Measurements from ENCODE around the gene DCST2.
A peak's percentile ranks its signal among the peaks of the same experiment; 100 is the strongest.

The DCST2 gene

GRCh38 chr1:155060736-155061135, 27.2 kb upstream of the DCST2 start:
- no peak overlapping the region for H3K27ac ChIP-seq (ENCODE audit: insufficient read depth, low read depth, low read length, poor library complexity, severe bottlenecking)
- H3K4me3 ChIP-seq (ENCODE audit: insufficient read depth, low read depth, low read length): no peak overlapping the region
- H3K36me3 ChIP-seq (ENCODE audit: control insufficient read depth, insufficient read depth, low read length): no peaks in the 10 kb centered on the region
- no peaks in the 10 kb centered on the region for H3K9me3 ChIP-seq (ENCODE audit: control insufficient read depth, low read length)
- peaks cover 28% of the 10 kb centered on the region for H3K4me1 ChIP-seq (ENCODE audit: control insufficient read depth, insufficient read depth, low read length)
- H3K27me3 ChIP-seq (ENCODE audit: control insufficient read depth, insufficient read depth, low read length, poor library complexity, severe bottlenecking): peaks cover 19% of the 10 kb centered on the region
- WGBS, 2 experiments: 89 to 92% methylated on average over 8 of the region's 8 CpGs

- Histone ChIP-seq H3K36me3 (ENCODE audit: control insufficient read depth, insufficient read depth, low read length) (no peaks in the 10 kb centered on the region), H3K27ac (ENCODE audit: insufficient read depth, low read depth, low read length, poor library complexity, severe bottlenecking) (no peak overlapping the region), H3K27me3 (ENCODE audit: control insufficient read depth, insufficient read depth, low read length, poor library complexity, severe bottlenecking) (peaks cover 19% of the 10 kb centered on the region), H3K9me3 (ENCODE audit: control insufficient read depth, low read length) (no peaks in the 10 kb centered on the region), H3K4me3 (ENCODE audit: insufficient read depth, low read depth, low read length) (no peak overlapping the region), H3K4me1 (ENCODE audit: control insufficient read depth, insufficient read depth, low read length) (peaks cover 10% of the 10 kb centered on the region)
- 95 to 96% methylated on average over 13 of the region's 13 CpGs for WGBS, 2 experiments
Observed at GRCh38 chr1:155057788-155058211, 24.2 kb upstream of the DCST2 start.

DNA sequence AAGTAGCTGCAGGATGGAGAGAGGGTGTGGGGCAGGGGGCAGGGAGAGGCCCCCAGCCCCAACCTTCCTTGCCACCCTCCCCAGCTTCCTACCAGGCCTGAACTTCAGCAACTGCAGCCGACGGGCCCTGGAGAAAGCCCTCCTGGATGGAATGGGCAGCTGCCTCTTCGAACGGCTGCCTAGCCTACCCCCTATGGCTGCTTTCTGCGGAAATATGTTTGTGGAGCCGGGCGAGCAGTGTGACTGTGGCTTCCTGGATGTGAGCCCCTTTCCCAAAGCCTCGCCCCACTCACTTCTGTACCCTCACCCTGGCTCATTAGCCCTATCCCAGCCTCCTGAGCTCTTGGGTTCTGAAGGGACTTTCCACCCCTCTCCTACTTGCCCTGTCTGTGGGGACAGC, 23.5 kb upstream of the DCST2 start:
- H3K27ac ChIP-seq (ENCODE audit: insufficient read depth, low read depth, low read length, poor library complexity, severe bottlenecking): no peak overlapping the region
- H3K36me3 ChIP-seq (ENCODE audit: control insufficient read depth, insufficient read depth, low read length): no peaks in the 10 kb centered on the region
- peaks cover 16% of the 10 kb centered on the region for H3K4me1 ChIP-seq (ENCODE audit: control insufficient read depth, insufficient read depth, low read length)
- WGBS, 2 experiments: 94% methylated on average over 8 of the region's 8 CpGs
- no peak overlapping the region for H3K4me3 ChIP-seq (ENCODE audit: insufficient read depth, low read depth, low read length)
- H3K27me3 ChIP-seq (ENCODE audit: control insufficient read depth, insufficient read depth, low read length, poor library complexity, severe bottlenecking): peaks cover 19% of the 10 kb centered on the region
- no peaks in the 10 kb centered on the region for H3K9me3 ChIP-seq (ENCODE audit: control insufficient read depth, low read length)

DNA sequence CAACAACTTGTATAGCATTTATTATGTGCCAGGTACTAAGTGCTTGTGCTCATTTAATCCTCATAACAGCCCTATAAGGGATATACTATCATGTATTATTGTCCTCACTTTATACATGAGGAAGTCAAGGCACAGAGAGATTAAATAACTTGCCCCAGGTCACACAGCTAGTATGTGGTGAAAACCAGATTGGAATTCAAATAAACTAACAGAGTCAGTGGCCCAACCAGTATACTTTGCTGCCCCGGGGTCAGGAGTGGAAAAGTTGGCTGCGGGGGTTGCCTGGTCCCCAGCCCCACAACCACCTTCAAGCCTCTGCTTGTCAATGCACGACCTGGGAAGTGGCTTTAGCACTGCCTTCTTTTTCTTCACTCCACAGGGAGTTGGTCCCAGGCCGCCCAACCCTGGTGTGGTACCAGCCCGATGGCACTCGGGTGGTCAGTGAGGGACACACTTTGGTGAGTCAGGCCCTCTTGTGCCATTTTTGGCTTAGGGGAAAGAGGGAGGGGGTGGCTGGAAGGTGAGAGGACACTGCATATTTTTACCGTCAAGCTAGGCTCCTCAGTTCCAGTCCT, 20.0 kb upstream of the DCST2 start:
- H3K4me3 ChIP-seq (ENCODE audit: insufficient read depth, low read depth, low read length): no peak overlapping the region
- 92 to 93% methylated on average over 7 of the region's 7 CpGs for WGBS, 2 experiments
- H3K36me3 ChIP-seq (ENCODE audit: control insufficient read depth, insufficient read depth, low read length): no peaks in the 10 kb centered on the region
- H3K27me3 ChIP-seq (ENCODE audit: control insufficient read depth, insufficient read depth, low read length, poor library complexity, severe bottlenecking): peaks cover 22% of the 10 kb centered on the region
- H3K4me1 ChIP-seq (ENCODE audit: control insufficient read depth, insufficient read depth, low read length): peaks cover 15% of the 10 kb centered on the region
- no peaks in the 10 kb centered on the region for H3K9me3 ChIP-seq (ENCODE audit: control insufficient read depth, low read length)
- H3K27ac ChIP-seq (ENCODE audit: insufficient read depth, low read depth, low read length, poor library complexity, severe bottlenecking): no peak overlapping the region

DNA sequence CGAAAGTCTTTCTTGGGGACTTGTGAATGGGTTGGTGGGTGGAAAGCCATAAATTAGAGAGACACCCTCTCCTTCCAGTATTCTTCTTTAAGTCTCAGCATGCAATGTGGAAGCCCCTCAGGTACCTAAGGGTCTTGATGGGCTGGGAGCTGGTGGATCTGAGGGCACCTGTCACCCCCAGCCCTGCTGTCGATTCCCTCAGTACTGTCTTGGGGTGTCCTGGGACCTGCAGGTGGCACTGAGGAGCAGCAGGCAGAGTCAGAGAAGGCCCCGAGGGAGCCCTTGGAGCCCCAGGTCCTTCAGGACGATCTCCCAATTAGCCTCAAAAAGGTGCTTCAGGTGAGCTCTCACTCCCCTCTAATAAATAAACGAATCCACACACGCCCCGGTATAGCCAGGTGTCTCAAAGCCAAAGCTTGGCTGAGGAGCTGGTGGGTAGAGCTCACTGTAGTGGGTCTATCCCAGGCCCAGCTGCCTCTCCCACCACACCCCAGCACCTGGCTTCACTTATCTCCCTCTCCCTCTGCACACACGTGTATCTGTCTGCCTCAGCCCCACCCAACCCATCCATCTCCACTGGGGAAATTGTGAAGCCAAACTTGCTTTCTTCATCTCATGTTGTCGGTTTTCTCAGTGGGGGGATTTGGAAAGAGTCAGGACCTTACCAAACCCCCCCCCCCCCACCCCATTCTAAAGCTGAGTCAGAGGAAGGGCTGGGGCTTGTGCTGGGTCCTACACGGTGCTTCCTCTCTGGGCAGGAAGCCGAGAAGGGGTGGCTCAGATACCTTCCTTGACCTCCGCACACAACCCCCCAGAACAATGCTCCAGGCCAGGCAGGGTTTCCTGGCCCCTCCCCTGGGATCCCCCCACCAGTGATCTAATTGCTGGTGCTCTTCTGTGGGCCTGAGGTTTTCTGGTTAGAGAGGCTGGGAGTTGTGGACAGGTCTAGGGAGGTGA, 19.1 kb upstream of the DCST2 start:
- peak overlapping the region; percentile 74 for H3K4me3 ChIP-seq (ENCODE audit: insufficient read depth, low read depth, low read length)
- no peaks in the 10 kb centered on the region for H3K9me3 ChIP-seq (ENCODE audit: control insufficient read depth, low read length)
- H3K36me3 ChIP-seq (ENCODE audit: control insufficient read depth, insufficient read depth, low read length): no peaks in the 10 kb centered on the region
- no peak overlapping the region for H3K27ac ChIP-seq (ENCODE audit: insufficient read depth, low read depth, low read length, poor library complexity, severe bottlenecking)
- WGBS, 2 experiments: 68 to 70% methylated on average over 11 to 12 of the region's 12 CpGs
- H3K27me3 ChIP-seq (ENCODE audit: control insufficient read depth, insufficient read depth, low read length, poor library complexity, severe bottlenecking): peaks cover 22% of the 10 kb centered on the region
- H3K4me1 ChIP-seq (ENCODE audit: control insufficient read depth, insufficient read depth, low read length): peaks cover 19% of the 10 kb centered on the region

GRCh38 chr1:155051777-155052398, 18.3 kb upstream of the DCST2 start:
- H3K4me3 ChIP-seq (ENCODE audit: insufficient read depth, low read depth, low read length): peak overlapping the region; percentile 74
- no peaks in the 10 kb centered on the region for H3K36me3 ChIP-seq (ENCODE audit: control insufficient read depth, insufficient read depth, low read length)
- peaks cover 25% of the 10 kb centered on the region for H3K4me1 ChIP-seq (ENCODE audit: control insufficient read depth, insufficient read depth, low read length)
- no peak overlapping the region for H3K27ac ChIP-seq (ENCODE audit: insufficient read depth, low read depth, low read length, poor library complexity, severe bottlenecking)
- H3K27me3 ChIP-seq (ENCODE audit: control insufficient read depth, insufficient read depth, low read length, poor library complexity, severe bottlenecking): peaks cover 22% of the 10 kb centered on the region
- 6% methylated on average over 27 of the region's 27 CpGs for WGBS, 2 experiments
- H3K9me3 ChIP-seq (ENCODE audit: control insufficient read depth, low read length): no peaks in the 10 kb centered on the region

DNA sequence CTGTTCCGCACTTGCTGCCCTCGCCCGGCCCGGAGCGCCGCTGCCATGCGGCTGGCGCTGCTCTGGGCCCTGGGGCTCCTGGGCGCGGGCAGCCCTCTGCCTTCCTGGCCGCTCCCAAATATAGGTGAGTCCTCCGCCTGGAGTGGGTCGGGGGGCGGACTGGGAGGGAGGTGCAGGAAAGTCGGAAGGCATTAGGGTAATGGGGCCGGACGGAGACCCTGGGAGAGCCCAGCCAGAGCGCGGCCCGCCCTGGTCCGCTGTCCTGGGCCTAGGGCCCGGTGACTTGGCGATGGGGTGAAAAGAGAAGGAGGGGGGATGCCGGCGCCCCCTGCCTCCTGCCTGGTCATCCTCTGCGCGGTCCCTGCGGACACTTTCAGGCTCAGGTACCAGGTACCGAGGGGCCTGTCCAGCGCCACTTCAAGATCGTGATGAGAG, 17.8 kb upstream of the DCST2 start:
- peak overlapping the region; percentile 74 for H3K4me3 ChIP-seq (ENCODE audit: insufficient read depth, low read depth, low read length)
- H3K4me1 ChIP-seq (ENCODE audit: control insufficient read depth, insufficient read depth, low read length): peaks cover 25% of the 10 kb centered on the region
- H3K27me3 ChIP-seq (ENCODE audit: control insufficient read depth, insufficient read depth, low read length, poor library complexity, severe bottlenecking): peaks cover 22% of the 10 kb centered on the region
- no peak overlapping the region for H3K27ac ChIP-seq (ENCODE audit: insufficient read depth, low read depth, low read length, poor library complexity, severe bottlenecking)
- H3K36me3 ChIP-seq (ENCODE audit: control insufficient read depth, insufficient read depth, low read length): no peaks in the 10 kb centered on the region
- 1% methylated on average over 31 of the region's 31 CpGs for WGBS, 2 experiments
- H3K9me3 ChIP-seq (ENCODE audit: control insufficient read depth, low read length): no peaks in the 10 kb centered on the region

DNA sequence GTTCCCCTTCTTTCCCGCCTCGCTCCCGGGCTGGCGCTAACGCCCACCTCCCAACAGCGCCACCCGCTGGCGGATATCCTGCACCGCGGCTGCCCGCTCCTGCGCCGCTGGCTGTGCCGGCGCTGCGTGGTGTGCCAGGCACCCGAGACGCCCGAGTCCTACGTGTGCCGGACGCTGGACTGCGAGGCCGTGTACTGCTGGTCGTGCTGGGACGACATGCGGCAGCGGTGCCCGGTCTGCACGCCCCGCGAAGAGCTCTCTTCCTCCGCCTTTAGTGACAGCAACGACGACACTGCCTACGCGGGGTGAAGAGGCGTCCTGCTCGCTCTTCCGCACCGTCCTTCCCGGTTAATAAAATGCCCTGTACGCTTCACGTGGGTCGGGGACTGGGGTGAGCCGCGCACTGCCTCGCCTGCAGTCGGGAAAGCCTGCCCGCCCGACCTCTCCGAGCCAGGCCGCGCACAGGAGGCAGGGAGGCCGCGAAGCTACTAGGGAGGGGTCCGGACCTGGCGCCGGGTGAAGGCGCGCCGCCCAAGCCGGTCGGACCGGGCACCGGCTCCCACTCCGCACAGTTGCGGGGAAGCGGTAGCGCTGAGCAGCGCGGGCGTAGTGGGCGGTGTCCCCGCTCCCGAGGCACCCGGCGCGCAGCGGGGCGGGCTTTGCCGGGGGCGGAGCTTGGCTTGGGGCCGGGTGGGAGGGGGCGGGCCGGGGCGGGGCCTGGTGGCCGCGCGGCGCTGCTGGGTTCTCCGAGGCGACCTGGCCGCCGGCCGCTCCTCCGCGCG, 17.2 kb upstream of the DCST2 start, which contains the start of gene ADAM15:
Gene ADAM15 (plus strand): TSS at position 757 of the 782 bp plus-strand sequence. CDS start 71 bp downstream, outside the sequence.
- peaks cover 25% of the 10 kb centered on the region for H3K4me1 ChIP-seq (ENCODE audit: control insufficient read depth, insufficient read depth, low read length)

DNA sequence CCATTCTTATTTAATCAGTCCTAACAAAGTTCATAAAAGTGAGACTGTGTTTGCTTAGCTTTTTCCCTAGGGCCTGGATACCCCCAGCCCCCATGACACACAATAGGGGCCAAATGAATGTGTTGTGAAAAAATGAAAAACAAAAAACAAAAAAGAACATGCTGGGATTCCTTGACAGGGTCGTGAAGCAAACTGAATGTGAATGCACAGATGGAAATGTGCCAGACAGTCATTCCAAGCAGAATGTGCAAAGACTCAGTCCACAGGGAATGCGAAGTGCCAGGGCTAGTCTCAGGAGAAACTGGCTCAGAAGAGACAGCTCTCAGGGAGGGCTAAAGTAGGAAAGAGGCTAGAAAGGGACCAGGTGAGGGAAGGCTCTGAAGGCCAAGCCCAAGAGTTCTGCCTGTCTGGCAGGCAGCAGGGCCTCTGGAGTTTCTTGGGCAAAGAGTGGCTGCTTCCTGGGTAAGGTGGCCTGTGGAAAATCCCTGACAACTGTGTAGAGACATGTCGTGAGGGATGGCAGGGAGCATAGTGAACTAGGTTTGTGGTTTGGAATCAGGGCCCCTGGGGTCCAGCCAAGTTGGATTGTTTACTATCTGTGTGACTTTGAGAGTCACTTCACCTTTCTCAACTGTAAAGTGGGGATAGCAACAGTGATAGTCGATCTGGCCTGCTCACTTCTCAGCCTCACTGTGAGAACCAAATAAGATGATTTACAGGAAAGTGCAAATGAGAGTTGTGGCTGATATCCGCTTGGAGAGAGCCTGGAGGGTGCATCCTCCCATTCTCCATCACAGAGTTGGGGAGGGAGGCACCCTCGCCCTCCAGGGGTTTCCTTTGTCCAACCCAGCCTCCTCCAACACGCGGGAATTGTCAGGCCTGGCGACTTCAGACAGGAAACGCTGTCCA, 16.3 kb upstream of the DCST2 start:
- Histone ChIP-seq H3K27me3 (ENCODE audit: control insufficient read depth, insufficient read depth, low read length, poor library complexity, severe bottlenecking) (peaks cover 22% of the 10 kb centered on the region), H3K4me3 (ENCODE audit: insufficient read depth, low read depth, low read length) (peak overlapping the region; percentile 74), H3K9me3 (ENCODE audit: control insufficient read depth, low read length) (no peaks in the 10 kb centered on the region), H3K27ac (ENCODE audit: insufficient read depth, low read depth, low read length, poor library complexity, severe bottlenecking) (no peak overlapping the region), H3K36me3 (ENCODE audit: control insufficient read depth, insufficient read depth, low read length) (no peaks in the 10 kb centered on the region), H3K4me1 (ENCODE audit: control insufficient read depth, insufficient read depth, low read length) (peaks cover 28% of the 10 kb centered on the region)
- WGBS, 2 experiments: 35 to 39% methylated on average over 10 of the region's 10 CpGs

More for the DNA sequence above, 17.2 kb upstream of the DCST2 start, which contains the start of gene ADAM15:
- Histone ChIP-seq H3K9me3 (ENCODE audit: control insufficient read depth, low read length) (no peaks in the 10 kb centered on the region), H3K4me3 (ENCODE audit: insufficient read depth, low read depth, low read length) (peak within 1 kb of the TSS; percentile 74), H3K36me3 (ENCODE audit: control insufficient read depth, insufficient read depth, low read length) (no peaks in the 10 kb centered on the region), H3K27ac (ENCODE audit: insufficient read depth, low read depth, low read length, poor library complexity, severe bottlenecking) (peak within 1 kb of the TSS; percentile 74), H3K27me3 (ENCODE audit: control insufficient read depth, insufficient read depth, low read length, poor library complexity, severe bottlenecking) (peaks cover 22% of the 10 kb centered on the region)
- 0% methylated on average over 99 of the region's 99 CpGs for WGBS, 2 experiments

All from ectodermal cell (in vitro differentiated cells).